ENCODE data around the gene IVD. TPM values are rescaled to one million over a fixed set of nuclear protein-coding genes. Genes with fewer than 3 reads are reported as not detected.
A peak's percentile ranks its signal among the peaks of the same experiment; 100 is the strongest.

IVD gene
- total RNA-seq, 2 donors from 2014 or later, result 74.1 to 86.1 TPM

- no peaks in the 10 kb centered on the region for H3K36me3 ChIP-seq
- DNase-seq, result no peak
- intact Hi-C loops (cut with DNase I), result no loop called here
- no peaks in the 10 kb centered on the region for H3K27me3 ChIP-seq
- no peak overlapping the region for H3K27ac ChIP-seq
- H3K9me3 ChIP-seq, result no peaks in the 10 kb centered on the region
- peak overlapping the region in 1 of 2 donors; percentile 58 for H3K9ac ChIP-seq (ENCODE audit: low read depth in 2 of 2, low read length in 2 of 2)
- H3K4me3 ChIP-seq, result no peak overlapping the region
- peaks cover 5% of the 10 kb centered on the region for H3K4me1 ChIP-seq
- TF ChIP-seq CTCF (IDR thresholded peaks at IDR 0.05), result no peak
These were observed 31.5 kb downstream of the IVD start for GRCh38 chr15:40436892-40437751.

- H3K4me3 ChIP-seq, result no peak overlapping the region
- no peak for DNase-seq
- H3K4me1 ChIP-seq, result peaks cover 10% of the 10 kb centered on the region
- H3K9ac ChIP-seq (ENCODE audit: low read depth in 2 of 2, low read length in 2 of 2), result no peak overlapping the region
- no peak for TF ChIP-seq CTCF (IDR thresholded peaks at IDR 0.05)
- no peaks in the 10 kb centered on the region for H3K27me3 ChIP-seq
- no peak overlapping the region for H3K27ac ChIP-seq
- no peaks in the 10 kb centered on the region for H3K36me3 ChIP-seq
- no peaks in the 10 kb centered on the region for H3K9me3 ChIP-seq
- intact Hi-C loops (cut with DNase I), result no loop called here
These were observed 32.4 kb downstream of the IVD start for GRCh38 chr15:40437752-40438687.

GRCh38 chr15:40438712-40439111, 33.1 kb downstream of the IVD start:
- Histone ChIP-seq H3K27ac (no peak overlapping the region), H3K4me1 (peaks cover 10% of the 10 kb centered on the region)
- no peak for TF ChIP-seq CTCF (IDR thresholded peaks at IDR 0.05)

GRCh38 chr15:40439461-40439959, 33.9 kb downstream of the IVD start:
- peak overlapping the region; percentile 37 to 81 for H3K9ac ChIP-seq (ENCODE audit: low read depth in 2 of 2, low read length in 2 of 2)
- H3K4me3 ChIP-seq, result peak overlapping the region; percentile 47
- no peaks in the 10 kb centered on the region for H3K36me3 ChIP-seq
- peaks cover 10% of the 10 kb centered on the region for H3K4me1 ChIP-seq
- TF ChIP-seq CTCF (IDR thresholded peaks at IDR 0.05), result no peak
- intact Hi-C loops (cut with DNase I), result no loop called here
- H3K27me3 ChIP-seq, result no peaks in the 10 kb centered on the region
- no peak overlapping the region for H3K27ac ChIP-seq
- peak; percentile 57 for DNase-seq
- no peaks in the 10 kb centered on the region for H3K9me3 ChIP-seq

More at GRCh38 chr15:40438712-40439111, 33.1 kb downstream of the IVD start:
- intact Hi-C loops (cut with DNase I), result no loop called here
- no peak for DNase-seq
- H3K9ac ChIP-seq (ENCODE audit: low read depth in 2 of 2, low read length in 2 of 2), result no peak overlapping the region
- no peaks in the 10 kb centered on the region for H3K9me3 ChIP-seq
- H3K36me3 ChIP-seq, result no peaks in the 10 kb centered on the region
- no peak overlapping the region for H3K4me3 ChIP-seq
- no peaks in the 10 kb centered on the region for H3K27me3 ChIP-seq
